Ishikawa (cell line): ENCODE data around the gene OR5M3.

Source experiments
- CEBPB ChIP-seq: IDR thresholded peaks from 2 replicates; pipeline ENCODE4 v1.6.1; 2012
- EGR1 ChIP-seq: IDR thresholded peaks from 2 replicates; pipeline ENCODE4 v1.6.1; 2012
- EP300 ChIP-seq: IDR thresholded peaks from 2 replicates; pipeline ENCODE4 v1.6.1; 2012; ENCODE audit warnings: borderline replicate concordance
- FOXM1 ChIP-seq: IDR thresholded peaks from 2 replicates; pipeline ENCODE4 v1.6.1; 2012; ENCODE audit warnings: low read depth, borderline replicate concordance
- MAX ChIP-seq: IDR thresholded peaks from 2 replicates; pipeline ENCODE4 v1.6.1; 2012
- RAD21 ChIP-seq: IDR thresholded peaks from 2 replicates; pipeline ENCODE4 v1.6.1; 2012; ENCODE audit warnings: low read depth
- REST ChIP-seq: IDR thresholded peaks from 2 replicates; pipeline ENCODE4 v1.6.1; 2012; ENCODE audit warnings: low read depth, mild to moderate bottlenecking
- TAF1 ChIP-seq: IDR thresholded peaks from 2 replicates; pipeline ENCODE4 v1.6.1; 2012; ENCODE audit warnings: low read depth, mild to moderate bottlenecking
- TEAD4 ChIP-seq: IDR thresholded peaks from 2 replicates; pipeline ENCODE4 v1.6.1; 2012
- YY1 ChIP-seq: IDR thresholded peaks from 2 replicates; pipeline ENCODE4 v1.6.1; 2012; ENCODE audit warnings: low read depth

GRCh38 chr11:56497010-56497409 is 23.9 kb upstream of the OR5M3 start:
- TF ChIP-seq EP300 (no peak), MAX (no peak), EGR1 (no peak), CEBPB (no peak), YY1 (no peak), TAF1 (no peak), RAD21 (no peak), REST (no peak), FOXM1 (no peak), TEAD4 (no peak)
